Body of pancreas (tissue), 4 donors: Measurements from ENCODE around the gene CCDC78. TPM values are rescaled to one million over a fixed set of nuclear protein-coding genes. Genes with fewer than 3 reads are reported as not detected.
"Not testable (repeated sequence)": the region's sequence is repeated elsewhere in the genome, so short reads cannot be mapped to it uniquely, and the experiment has no call there.

Experiments
- ATAC-seq: fragments of 150-250 bp; one replicate; pipeline ENCODE4 v1.9.1; 2016
- DNase-seq, 4 donors: peaks; one replicate each; pipeline ENCODE4 v3.0.0-alpha.2; 2019
- H3K27ac ChIP-seq, 4 donors: fragments of 200-600 bp; sonication (generic); 1 replicate in 3 of 4; 2 replicates in 1 of 4; pipeline versions ENCODE4 v1.5.1 to v1.6.1; 2016 to 2019; ENCODE audit warnings: mild to moderate bottlenecking in 1 of 4, mixed read lengths in 1 of 4, moderate library complexity in 1 of 4
- H3K27me3 ChIP-seq, 2 donors: fragments of 200-600 bp; sonication (generic); one replicate each; pipeline ENCODE4 v1.6.0; 2016; ENCODE audit warnings: mild to moderate bottlenecking in 1 of 2
- H3K36me3 ChIP-seq, 2 donors: fragments of 200-600 bp; sonication (generic); replicated peaks in 1 of 2; 2 replicates each; pipeline ENCODE4 v1.5.1; 2016; ENCODE audit warnings: low read depth in 2 of 2; ENCODE audit not compliant: insufficient read depth in 1 of 2
- H3K4me1 ChIP-seq: fragments of 200-600 bp; sonication (generic); one replicate; pipeline ENCODE4 v1.6.0; 2016
- H3K4me3 ChIP-seq, 2 donors: fragments of 200-600 bp; sonication (generic); 1 replicate in 1 of 2; 2 replicates in 1 of 2; pipeline ENCODE4 v1.5.1; 2016 to 2019
- H3K9me3 ChIP-seq, 3 donors: fragments of 200-600 bp; sonication (generic); 1 replicate in 2 of 3; 2 replicates in 1 of 3; pipeline ENCODE4 v1.5.1; 2016
- CTCF ChIP-seq, 7 experiments: fragments of 450-650 bp in 4 of 7; fragments of 200-600 bp in 3 of 7; sonication (generic) in 3 of 7; IDR thresholded peaks; one replicate each; pipeline ENCODE4 v1.5.1; 2016 to 2019; ENCODE audit warnings: antibody characterized with exemption in 7 of 7
- POLR2A ChIP-seq, 3 donors: fragments of 450-650 bp; IDR thresholded peaks; one replicate each; pipeline ENCODE4 v1.6.1; 2016; ENCODE audit warnings: antibody characterized with exemption in 3 of 3, mild to moderate bottlenecking in 2 of 3
- WGBS, 2 donors: methylation state at CpG; one replicate each; pipeline ENCODE4 v1.1.5; 2017; 5-methylcytosine and 5-hydroxymethylcytosine counted together
- intact Hi-C: fragments of 100-400 bp; cut with DNase I; formaldehyde crosslinking; loops from one replicate; pipeline ENCODE4 v1.15.1; 2023
- total RNA-seq, 2 donors: library from RNA; depleted of rRNA; stranded (reverse); fragments of >200 nt; gene quantifications; one replicate each; pipeline ENCODE4 v1.1.0, GENCODE V29; 2016

The CCDC78 gene
- total RNA-seq, 2 donors from 2014 or later = not detected

- Histone ChIP-seq H3K4me1 (peaks cover 6% of the 10 kb centered on the region), H3K27ac (no peak overlapping the region), H3K4me3 (no peak overlapping the region), H3K9me3 (no peaks in the 10 kb centered on the region), H3K36me3 (no peaks in the 10 kb centered on the region), H3K27me3 (no peaks in the 10 kb centered on the region)
- TF ChIP-seq CTCF (IDR thresholded peaks at IDR 0.05) (no peak), POLR2A (IDR thresholded peaks at IDR 0.05) (no peak)
- ATAC-seq (no peak), DNase-seq (no peak)
- intact Hi-C loops = no loop called here
- WGBS, 2 donors = 56 to 72% methylated on average over 10 to 39 of the region's 39 CpGs
These were observed 21.9 kb upstream of the CCDC78 start for GRCh38 chr16:747978-748746.

- no peak for ATAC-seq
- H3K4me3 ChIP-seq = no peak overlapping the region
- no peak for DNase-seq
- H3K27me3 ChIP-seq = no peaks in the 10 kb centered on the region
- H3K27ac ChIP-seq = no peak overlapping the region
- intact Hi-C loops = no loop called here
- 33 to 57% methylated on average over 1 to 13 of the region's 13 CpGs for WGBS, 2 donors
- H3K36me3 ChIP-seq = no peaks in the 10 kb centered on the region
- TF ChIP-seq POLR2A (IDR thresholded peaks at IDR 0.05) (no peak), CTCF (IDR thresholded peaks at IDR 0.05) (no peak)
- H3K4me1 ChIP-seq = peaks cover 3% of the 10 kb centered on the region
- H3K9me3 ChIP-seq = no peaks in the 10 kb centered on the region
These were observed 20.4 kb upstream of the CCDC78 start for GRCh38 chr16:746637-747036.

GRCh38 chr16:745739-746138, 19.5 kb upstream of the CCDC78 start:
- 1 to 8% methylated on average over 4 to 14 of the region's 14 CpGs for WGBS, 2 donors
- intact Hi-C loops = no loop called here
- Histone ChIP-seq H3K9me3 (no peaks in the 10 kb centered on the region), H3K4me3 (no peak overlapping the region), H3K27ac (no peak overlapping the region), H3K27me3 (no peaks in the 10 kb centered on the region), H3K4me1 (peaks cover 10% of the 10 kb centered on the region), H3K36me3 (no peaks in the 10 kb centered on the region)
- DNase-seq (peak in 1 of 4 donors; percentile 46), ATAC-seq (no peak)
- TF ChIP-seq POLR2A (IDR thresholded peaks at IDR 0.05) (no peak), CTCF (IDR thresholded peaks at IDR 0.05) (peak in 3 of 7 experiments; percentile 11 to 32 (median 14))

GRCh38 chr16:743794-744500, 17.7 kb upstream of the CCDC78 start:
- Histone ChIP-seq H3K4me1 (peaks cover 21% of the 10 kb centered on the region), H3K36me3 (no peaks in the 10 kb centered on the region), H3K9me3 (no peaks in the 10 kb centered on the region), H3K27me3 (no peaks in the 10 kb centered on the region), H3K27ac (no peak overlapping the region), H3K4me3 (no peak overlapping the region)
- DNase-seq = no peak
- intact Hi-C loops = no loop called here
- no peak for TF ChIP-seq POLR2A (IDR thresholded peaks at IDR 0.05)
- TF ChIP-seq CTCF (IDR thresholded peaks at IDR 0.05) = no peak
- ATAC-seq = no peak
- 63 to 72% methylated on average over 9 to 19 of the region's 21 CpGs for WGBS, 2 donors

- peaks cover 21% of the 10 kb centered on the region for H3K4me1 ChIP-seq
These were observed 16.7 kb upstream of the CCDC78 start for GRCh38 chr16:742894-743293.

More at GRCh38 chr16:742894-743293, 16.7 kb upstream of the CCDC78 start:
- H3K36me3 ChIP-seq, DNase-seq, intact Hi-C loops, H3K27ac ChIP-seq, H3K27me3 ChIP-seq, H3K4me3 ChIP-seq, H3K9me3 ChIP-seq, ATAC-seq: not testable (repeated sequence)
- WGBS, 2 donors = 74 to 78% methylated on average over 14 of the region's 14 CpGs
